Activated naive CD4-positive, alpha-beta T cell treated with anti-CD3 and anti-CD28 coated beads for 36 hours (primary cell): ENCODE data around the gene CBX4. TPM values are rescaled to one million over a fixed set of nuclear protein-coding genes. Genes with fewer than 3 reads are reported as not detected.

Experiments used
- CTCF ChIA-PET: fragments of 350-600 bp; sonication (Branson Sonifier 250); formaldehyde crosslinking; loops from one replicate; lab custom pipeline; 2021; ENCODE audit warnings: antibody characterized with exemption; lab: Charles Lee
- DNase-seq: peaks from one replicate; pipeline ENCODE4 v3.0.0-alpha.2; 2020
- H3K27ac Mint-ChIP-seq: one replicate; pipeline ENCODE4 v1.8.0; 2021; ENCODE audit warnings: mild to moderate bottlenecking, mixed read lengths
- H3K27me3 Mint-ChIP-seq: one replicate; pipeline ENCODE4 v1.8.0; 2021; ENCODE audit warnings: low read depth, mixed read lengths
- H3K36me3 Mint-ChIP-seq: one replicate; pipeline ENCODE4 v1.8.0; 2021; ENCODE audit warnings: low read depth, mixed read lengths
- H3K4me1 Mint-ChIP-seq: one replicate; pipeline ENCODE4 v1.8.0; 2021; ENCODE audit warnings: low read depth, mixed read lengths
- H3K4me3 Mint-ChIP-seq: one replicate; pipeline ENCODE4 v1.8.0; 2021; ENCODE audit warnings: mild to moderate bottlenecking, moderate library complexity, mixed read lengths
- H3K9me3 Mint-ChIP-seq: one replicate; pipeline ENCODE4 v1.8.0; 2021; ENCODE audit warnings: mixed read lengths
- intact Hi-C: fragments of 100-400 bp; cut with micrococcal nuclease; formaldehyde crosslinking; loops from one replicate; pipeline ENCODE4 v1.15.1; 2023
- total RNA-seq, 2 experiments: library from RNA; stranded (reverse); gene quantifications; one replicate each; pipeline ENCODE4 v1.2.3, GENCODE V29; 2021

The CBX4 gene
- total RNA-seq: 10 to 100 TPM; 22.7 to 26.3 TPM

GRCh38 chr17:79839356-79840268 lies at the start of gene CBX4:
TSS of gene CBX4 (minus strand) at chr17:79839440. CDS start at chr17:79839251, 189 bp downstream.
- H3K4me3 Mint-ChIP-seq: peak within 1 kb of the TSS; percentile 88
- peaks cover 59% of the 10 kb centered on the region for H3K4me1 Mint-ChIP-seq
- CTCF ChIA-PET: interaction anchor here (0.8 to 1.9 kb wide), 10 partner anchors 11 to 154 kb away, joined by 3 to 6 read pairs (median 3); no protein-coding TSS in a partner anchor
- no peaks in the 10 kb centered on the region for H3K9me3 Mint-ChIP-seq
- peaks cover 16% of the 10 kb centered on the region for H3K36me3 Mint-ChIP-seq
- peak; percentile 91 for DNase-seq
- H3K27me3 Mint-ChIP-seq: peaks cover 31% of the 10 kb centered on the region
- intact Hi-C loops: loop anchor here (1.0 to 5.0 kb wide), 6 partner anchors 29 to 158 kb away; partner anchors contain the start of gene CBX8
- peak within 1 kb of the TSS; percentile 78 for H3K27ac Mint-ChIP-seq

GRCh38 chr17:79888009-79888540 lies 48.8 kb upstream of the CBX4 start:
- intact Hi-C loops: no loop called here
- CTCF ChIA-PET: interaction anchor here (0.8 kb wide), 1 partner anchor 15 kb away, joined by 3 read pairs; no protein-coding TSS in a partner anchor
- DNase-seq: no peak
- Mint-ChIP-seq H3K4me3 (no peak overlapping the region), H3K27me3 (peaks cover 10% of the 10 kb centered on the region), H3K36me3 (no peaks in the 10 kb centered on the region), H3K4me1 (no peaks in the 10 kb centered on the region), H3K27ac (no peak overlapping the region), H3K9me3 (no peaks in the 10 kb centered on the region)

- H3K4me3 Mint-ChIP-seq: no peak overlapping the region
- H3K27ac Mint-ChIP-seq: no peak overlapping the region
- CTCF ChIA-PET: no interaction called here
- no peaks in the 10 kb centered on the region for H3K36me3 Mint-ChIP-seq
- H3K27me3 Mint-ChIP-seq: peaks cover 10% of the 10 kb centered on the region
- no peak for DNase-seq
- intact Hi-C loops: no loop called here
- no peaks in the 10 kb centered on the region for H3K9me3 Mint-ChIP-seq
- H3K4me1 Mint-ChIP-seq: no peaks in the 10 kb centered on the region
These were observed 48.3 kb upstream of the CBX4 start for GRCh38 chr17:79887451-79887991.

GRCh38 chr17:79883202-79883601 lies 44.0 kb upstream of the CBX4 start:
- Mint-ChIP-seq H3K27me3 (peaks cover 7% of the 10 kb centered on the region), H3K9me3 (no peaks in the 10 kb centered on the region), H3K4me1 (no peaks in the 10 kb centered on the region), H3K4me3 (no peak overlapping the region), H3K36me3 (no peaks in the 10 kb centered on the region), H3K27ac (no peak overlapping the region)
- DNase-seq: no peak
- CTCF ChIA-PET: no interaction called here
- intact Hi-C loops: no loop called here

- CTCF ChIA-PET: no interaction called here
- DNase-seq: no peak
- intact Hi-C loops: no loop called here
- Mint-ChIP-seq H3K27ac (no peak overlapping the region), H3K36me3 (no peaks in the 10 kb centered on the region), H3K27me3 (peaks cover 3% of the 10 kb centered on the region), H3K4me1 (no peaks in the 10 kb centered on the region), H3K4me3 (no peak overlapping the region), H3K9me3 (no peaks in the 10 kb centered on the region)
These were observed 39.2 kb upstream of the CBX4 start for GRCh38 chr17:79878329-79878947.

GRCh38 chr17:79877041-79877440 lies 37.8 kb upstream of the CBX4 start:
- H3K4me3 Mint-ChIP-seq: no peak overlapping the region
- H3K36me3 Mint-ChIP-seq: no peaks in the 10 kb centered on the region
- H3K9me3 Mint-ChIP-seq: no peaks in the 10 kb centered on the region
- H3K27ac Mint-ChIP-seq: no peak overlapping the region
- CTCF ChIA-PET: no interaction called here
- intact Hi-C loops: no loop called here
- DNase-seq: no peak
- H3K27me3 Mint-ChIP-seq: peaks cover 3% of the 10 kb centered on the region
- H3K4me1 Mint-ChIP-seq: no peaks in the 10 kb centered on the region

GRCh38 chr17:79875511-79875910 lies 36.3 kb upstream of the CBX4 start:
- H3K4me1 Mint-ChIP-seq: no peaks in the 10 kb centered on the region
- H3K4me3 Mint-ChIP-seq: no peak overlapping the region
- CTCF ChIA-PET: interaction anchor here (0.7 to 1.0 kb wide), 5 partner anchors 9 to 139 kb away, joined by 3 to 5 read pairs (median 4); no protein-coding TSS in a partner anchor
- H3K27ac Mint-ChIP-seq: no peak overlapping the region
- intact Hi-C loops: no loop called here
- DNase-seq: no peak
- no peaks in the 10 kb centered on the region for H3K9me3 Mint-ChIP-seq
- no peaks in the 10 kb centered on the region for H3K36me3 Mint-ChIP-seq
- H3K27me3 Mint-ChIP-seq: peaks cover 3% of the 10 kb centered on the region

- H3K4me1 Mint-ChIP-seq: no peaks in the 10 kb centered on the region
- peak; percentile 28 for DNase-seq
- no peaks in the 10 kb centered on the region for H3K9me3 Mint-ChIP-seq
- H3K27me3 Mint-ChIP-seq: no peaks in the 10 kb centered on the region
- no peaks in the 10 kb centered on the region for H3K36me3 Mint-ChIP-seq
- H3K4me3 Mint-ChIP-seq: no peak overlapping the region
- no peak overlapping the region for H3K27ac Mint-ChIP-seq
- intact Hi-C loops: no loop called here
- CTCF ChIA-PET: interaction anchor here (0.9 kb wide), 2 partner anchors 22 to 27 kb away, joined by 3 to 4 read pairs; no protein-coding TSS in a partner anchor
These were observed 35.2 kb upstream of the CBX4 start for GRCh38 chr17:79874329-79874981.

- Mint-ChIP-seq H3K36me3 (no peaks in the 10 kb centered on the region), H3K27me3 (no peaks in the 10 kb centered on the region), H3K27ac (no peak overlapping the region), H3K4me1 (no peaks in the 10 kb centered on the region), H3K9me3 (no peaks in the 10 kb centered on the region), H3K4me3 (no peak overlapping the region)
- CTCF ChIA-PET: interaction anchor here (0.6 to 1.0 kb wide), 3 partner anchors 10 to 102 kb away, joined by 3 to 4 read pairs (median 3); no protein-coding TSS in a partner anchor
- no peak for DNase-seq
- intact Hi-C loops: no loop called here
These were observed 34.3 kb upstream of the CBX4 start for GRCh38 chr17:79873583-79873982.

- intact Hi-C loops: no loop called here
- Mint-ChIP-seq H3K4me3 (no peak overlapping the region), H3K27ac (no peak overlapping the region), H3K27me3 (no peaks in the 10 kb centered on the region), H3K36me3 (no peaks in the 10 kb centered on the region), H3K4me1 (no peaks in the 10 kb centered on the region), H3K9me3 (no peaks in the 10 kb centered on the region)
- no peak for DNase-seq
- CTCF ChIA-PET: interaction anchor here (0.9 to 1.0 kb wide), 2 partner anchors 9 to 16 kb away, joined by 3 read pairs; no protein-coding TSS in a partner anchor
These were observed 33.5 kb upstream of the CBX4 start for GRCh38 chr17:79872762-79873161.

- DNase-seq: no peak
- Mint-ChIP-seq H3K27me3 (no peaks in the 10 kb centered on the region), H3K4me1 (peaks cover 5% of the 10 kb centered on the region), H3K4me3 (no peak overlapping the region), H3K36me3 (no peaks in the 10 kb centered on the region), H3K9me3 (no peaks in the 10 kb centered on the region), H3K27ac (no peak overlapping the region)
- CTCF ChIA-PET: interaction anchor here (0.6 to 0.7 kb wide), 2 partner anchors 29 to 102 kb away, joined by 3 read pairs; no protein-coding TSS in a partner anchor
- intact Hi-C loops: no loop called here
These were observed 31.9 kb upstream of the CBX4 start for GRCh38 chr17:79871131-79871530.
